MM.1S (cell line): ENCODE measurements around the gene RGS8.

Source experiments
- DNase-seq: peaks from one replicate; pipeline ENCODE4 v3.0.0-alpha.2; 2015
- H2AFZ ChIP-seq: fragments of 300-600 bp; sonication (generic); 2 replicates; pipeline ENCODE4 v1.6.0; 2016; ENCODE audit warnings: antibody characterized with exemption, low read length
- H3F3A ChIP-seq: fragments of 300-600 bp; sonication (generic); 2 replicates; pipeline ENCODE4 v1.6.1; 2016; ENCODE audit warnings: mild to moderate bottlenecking, antibody characterized with exemption, low read length, moderate library complexity, mixed read lengths; ENCODE audit not compliant: insufficient read depth
- H3K27ac ChIP-seq: fragments of 300-600 bp; sonication (generic); 2 replicates; pipeline ENCODE4 v1.5.1; 2016; ENCODE audit warnings: mild to moderate bottlenecking, low read length
- H3K27me3 ChIP-seq: fragments of 300-600 bp; sonication (generic); replicated peaks from 2 replicates; pipeline ENCODE4 v1.6.0; 2016; ENCODE audit warnings: low read length; ENCODE audit not compliant: insufficient read depth
- H3K36me3 ChIP-seq: fragments of 300-600 bp; sonication (generic); replicated peaks from 2 replicates; pipeline ENCODE4 v1.6.1; 2016; ENCODE audit warnings: mild to moderate bottlenecking, low read length, mixed read lengths; ENCODE audit not compliant: insufficient read depth
- H3K4me1 ChIP-seq: fragments of 300-600 bp; sonication (generic); 2 replicates; pipeline ENCODE4 v1.6.1; 2016; ENCODE audit warnings: low read length, mixed read lengths
- H3K4me2 ChIP-seq: fragments of 300-600 bp; sonication (generic); 2 replicates; pipeline ENCODE4 v1.6.0; 2016; ENCODE audit warnings: low read depth, low read length
- H3K4me3 ChIP-seq: fragments of 300-600 bp; sonication (generic); 2 replicates; pipeline ENCODE4 v1.5.1; 2016; ENCODE audit warnings: low read length, mixed read lengths
- H3K79me2 ChIP-seq: fragments of 300-600 bp; sonication (generic); 2 replicates; pipeline ENCODE4 v1.6.1; 2016; ENCODE audit warnings: mixed run types, low read length, mixed read lengths
- H3K9ac ChIP-seq: fragments of 300-600 bp; sonication (generic); 2 replicates; pipeline ENCODE4 v1.6.1; 2016; ENCODE audit warnings: low read length, mixed read lengths
- H3K9me2 ChIP-seq: fragments of 300-600 bp; sonication (generic); replicated peaks from 2 replicates; pipeline ENCODE4 v1.6.1; 2016; ENCODE audit warnings: mild to moderate bottlenecking, low read length, mixed read lengths; ENCODE audit not compliant: insufficient read depth
- H3K9me3 ChIP-seq: fragments of 300-600 bp; sonication (generic); replicated peaks from 2 replicates; pipeline ENCODE4 v1.6.1; 2016; ENCODE audit warnings: mild to moderate bottlenecking, low read length, mixed read lengths; ENCODE audit not compliant: insufficient read depth
- H4K20me1 ChIP-seq: fragments of 300-600 bp; sonication (generic); 2 replicates; pipeline ENCODE4 v1.6.1; 2016; ENCODE audit warnings: mild to moderate bottlenecking, low read length, moderate library complexity, mixed read lengths; ENCODE audit not compliant: insufficient read depth
- CTCF ChIP-seq: fragments of 300-600 bp; sonication (generic); IDR thresholded peaks from 2 replicates; pipeline ENCODE4 v1.5.1; 2016; ENCODE audit warnings: antibody characterized with exemption, low read length, mixed read lengths
- EZH2 ChIP-seq: fragments of 300-600 bp; sonication (generic); optimal IDR thresholded peaks from 2 replicates; pipeline ENCODE3; 2017; ENCODE audit warnings: low read depth, mild to moderate bottlenecking, antibody characterized with exemption, low read length, mixed read lengths
- EZH2phosphoT487 ChIP-seq: fragments of 300-600 bp; sonication (generic); IDR thresholded peaks from 2 replicates; pipeline ENCODE4 v1.6.1; 2018; ENCODE audit warnings: antibody characterized with exemption, low read length

The RGS8 gene

GRCh38 chr1:182679684-182680083 is 4.7 kb downstream of the RGS8 start:
- no peaks in the 10 kb centered on the region for H3K9me2 ChIP-seq
- H4K20me1 ChIP-seq, result no peaks in the 10 kb centered on the region
- H3K4me2 ChIP-seq, result no peak overlapping the region
- TF ChIP-seq CTCF (no peak), EZH2phosphoT487 (no peak), EZH2 (no peak)
- H3K9me3 ChIP-seq, result no peaks in the 10 kb centered on the region
- H3K4me3 ChIP-seq, result no peak overlapping the region
- H3K36me3 ChIP-seq, result no peaks in the 10 kb centered on the region
- peaks cover 16% of the 10 kb centered on the region for H3F3A ChIP-seq
- H3K27me3 ChIP-seq, result peaks cover 32% of the 10 kb centered on the region
- peaks cover 17% of the 10 kb centered on the region for H3K4me1 ChIP-seq
- no peaks in the 10 kb centered on the region for H3K79me2 ChIP-seq
- H3K9ac ChIP-seq, result no peak overlapping the region
- no peak overlapping the region for H3K27ac ChIP-seq
- DNase-seq, result no peak
- no peak overlapping the region for H2AFZ ChIP-seq

GRCh38 chr1:182677397-182678098 is 6.8 kb downstream of the RGS8 start:
- H3K27me3 ChIP-seq, result peaks cover 37% of the 10 kb centered on the region

GRCh38 chr1:182676274-182676673 is 8.1 kb downstream of the RGS8 start:
- Histone ChIP-seq H3K4me3 (no peak overlapping the region), H3K9me3 (no peaks in the 10 kb centered on the region), H3K27me3 (peaks cover 37% of the 10 kb centered on the region), H2AFZ (no peak overlapping the region), H3K27ac (no peak overlapping the region), H3K9me2 (no peaks in the 10 kb centered on the region), H3K36me3 (no peaks in the 10 kb centered on the region), H3K4me1 (peaks cover 17% of the 10 kb centered on the region), H3K9ac (no peak overlapping the region), H3K4me2 (no peak overlapping the region), H3F3A (peaks cover 16% of the 10 kb centered on the region), H3K79me2 (no peaks in the 10 kb centered on the region), H4K20me1 (no peaks in the 10 kb centered on the region)
- DNase-seq, result no peak
- TF ChIP-seq CTCF (no peak), EZH2 (no peak), EZH2phosphoT487 (no peak)

More at GRCh38 chr1:182677397-182678098, 6.8 kb downstream of the RGS8 start:
- Histone ChIP-seq H2AFZ (no peak overlapping the region), H3K79me2 (no peaks in the 10 kb centered on the region), H3K9me2 (no peaks in the 10 kb centered on the region), H4K20me1 (no peaks in the 10 kb centered on the region), H3K4me3 (no peak overlapping the region), H3K36me3 (no peaks in the 10 kb centered on the region), H3K4me2 (peak overlapping the region; percentile 28), H3K9ac (no peak overlapping the region), H3K9me3 (no peaks in the 10 kb centered on the region), H3K4me1 (peaks cover 17% of the 10 kb centered on the region), H3F3A (peaks cover 16% of the 10 kb centered on the region), H3K27ac (no peak overlapping the region)
- peak; percentile 71 for DNase-seq
- TF ChIP-seq EZH2phosphoT487, result no peak
- TF ChIP-seq CTCF, result no peak
- no peak for TF ChIP-seq EZH2
